Left lung (tissue), 10 donors: Measurements from ENCODE around the gene FAM9C. TPM values are rescaled to one million over a fixed set of nuclear protein-coding genes. Genes with fewer than 3 reads are reported as not detected.
"Not testable (repeated sequence)": the region's sequence is repeated elsewhere in the genome, so short reads cannot be mapped to it uniquely, and the experiment has no call there.

Experiments
- ATAC-seq: fragments of 200-7000 bp; cut with Tn5 transposase; one replicate; pipeline ENCODE4 v1.9.1; 2020; ENCODE audit warnings: moderate library complexity
- DNase-seq, 4 donors: peaks; one replicate each; pipeline ENCODE4 v3.0.0-alpha.2; 2013 to 2020
- H3K27ac ChIP-seq, 2 donors: fragments of 200-600 bp; sonication (generic) in 1 of 2; one replicate each; pipeline versions ENCODE4 v1.5.0 to v1.8.0; 2020 to 2021
- H3K27me3 ChIP-seq, 2 donors: fragments of 200-600 bp; sonication (generic) in 1 of 2; one replicate each; pipeline versions ENCODE4 v1.5.0 to v1.8.0; 2020 to 2021
- H3K36me3 ChIP-seq, 2 donors: fragments of 200-600 bp; sonication (generic) in 1 of 2; one replicate each; pipeline versions ENCODE4 v1.5.0 to v1.8.0; 2020 to 2021
- H3K4me1 ChIP-seq, 2 donors: fragments of 200-600 bp; one replicate each; pipeline ENCODE4 v1.8.0; 2021
- H3K4me3 ChIP-seq, 2 donors: fragments of 200-600 bp; sonication (generic) in 1 of 2; one replicate each; pipeline versions ENCODE4 v1.5.0 to v1.8.0; 2020 to 2021; ENCODE audit warnings: mild to moderate bottlenecking in 1 of 2
- H3K9me3 ChIP-seq, 2 donors: fragments of 200-600 bp; sonication (generic) in 1 of 2; one replicate each; pipeline versions ENCODE4 v1.5.0 to v1.8.0; 2020 to 2021
- intact Hi-C, 2 donors: fragments of 100-400 bp; cut with DNase I; formaldehyde crosslinking; loops; one replicate each; pipeline versions ENCODE4 v1.11.2 to v1.14.2; 2022
- polyA plus RNA-seq, 6 donors: library from polyadenylated mRNA; unstranded; fragments of 120-200 nt; gene quantifications; one replicate each; pipeline ENCODE4 v1.2.1, GENCODE V29; 2013; ENCODE audit not compliant: insufficient read length in 6 of 6
- total RNA-seq, 2 donors: library from RNA; stranded (reverse); fragmentation: NEBNext Ultra II Directional; extraction: Animal tissue kit (Norgen Biotek cat#: 25700); gene quantifications; one replicate each; pipeline ENCODE4 v1.2.1, GENCODE V29; 2021
- TF ChIP-seq, protein P1 (sequence below), 2 donors: fragments of 200-600 bp; sonication (generic) in 1 of 2; IDR thresholded peaks; one replicate each; pipeline versions ENCODE4 v1.5.0 to v1.8.0; 2021; ENCODE audit warnings: antibody characterized with exemption in 2 of 2
- donor health status: DM: no; HTN: yes; CAD: no.
- donor health status: DM: no; HTN: no; CAD: no.

The FAM9C gene
- total and polyA plus RNA-seq, 8 donors = 0.11 to 0.77 (median 0.21) TPM; not detected in 2

DNA sequence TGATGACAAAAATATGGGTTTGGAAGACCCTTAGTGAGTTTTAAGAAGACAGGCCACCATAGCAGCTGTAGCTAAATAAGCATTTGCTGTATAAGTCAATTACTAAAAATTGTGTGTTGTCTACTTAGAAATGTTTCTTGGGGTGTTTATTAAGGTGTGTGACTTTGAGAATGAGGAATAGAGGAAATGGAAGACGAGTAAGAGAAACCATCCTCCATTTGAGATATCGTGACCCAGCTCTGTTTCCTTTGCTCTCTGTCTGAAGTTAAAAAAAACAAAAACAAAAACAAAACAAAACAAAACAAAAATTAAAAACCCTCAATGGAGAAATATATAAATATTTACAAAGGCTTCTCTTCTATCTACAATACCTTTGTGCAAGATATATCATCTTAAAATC lies 41.7 kb upstream of the FAM9C start:
- no peak overlapping the region for H3K4me3 ChIP-seq
- ATAC-seq = no peak
- intact Hi-C loops = no loop called here
- TF ChIP-seq, protein P1, sequence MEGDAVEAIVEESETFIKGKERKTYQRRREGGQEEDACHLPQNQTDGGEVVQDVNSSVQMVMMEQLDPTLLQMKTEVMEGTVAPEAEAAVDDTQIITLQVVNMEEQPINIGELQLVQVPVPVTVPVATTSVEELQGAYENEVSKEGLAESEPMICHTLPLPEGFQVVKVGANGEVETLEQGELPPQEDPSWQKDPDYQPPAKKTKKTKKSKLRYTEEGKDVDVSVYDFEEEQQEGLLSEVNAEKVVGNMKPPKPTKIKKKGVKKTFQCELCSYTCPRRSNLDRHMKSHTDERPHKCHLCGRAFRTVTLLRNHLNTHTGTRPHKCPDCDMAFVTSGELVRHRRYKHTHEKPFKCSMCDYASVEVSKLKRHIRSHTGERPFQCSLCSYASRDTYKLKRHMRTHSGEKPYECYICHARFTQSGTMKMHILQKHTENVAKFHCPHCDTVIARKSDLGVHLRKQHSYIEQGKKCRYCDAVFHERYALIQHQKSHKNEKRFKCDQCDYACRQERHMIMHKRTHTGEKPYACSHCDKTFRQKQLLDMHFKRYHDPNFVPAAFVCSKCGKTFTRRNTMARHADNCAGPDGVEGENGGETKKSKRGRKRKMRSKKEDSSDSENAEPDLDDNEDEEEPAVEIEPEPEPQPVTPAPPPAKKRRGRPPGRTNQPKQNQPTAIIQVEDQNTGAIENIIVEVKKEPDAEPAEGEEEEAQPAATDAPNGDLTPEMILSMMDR (IDR thresholded peaks at IDR 0.05) = no peak
- no peaks in the 10 kb centered on the region for H3K36me3 ChIP-seq
- H3K4me1 ChIP-seq = peaks cover 7 to 61% of the 10 kb centered on the region in 2 donors
- H3K9me3 ChIP-seq = no peaks in the 10 kb centered on the region
- H3K27me3 ChIP-seq = no peaks in the 10 kb centered on the region
- peak overlapping the region in 1 of 2 donors; percentile 87 for H3K27ac ChIP-seq
- no peak for DNase-seq

DNA sequence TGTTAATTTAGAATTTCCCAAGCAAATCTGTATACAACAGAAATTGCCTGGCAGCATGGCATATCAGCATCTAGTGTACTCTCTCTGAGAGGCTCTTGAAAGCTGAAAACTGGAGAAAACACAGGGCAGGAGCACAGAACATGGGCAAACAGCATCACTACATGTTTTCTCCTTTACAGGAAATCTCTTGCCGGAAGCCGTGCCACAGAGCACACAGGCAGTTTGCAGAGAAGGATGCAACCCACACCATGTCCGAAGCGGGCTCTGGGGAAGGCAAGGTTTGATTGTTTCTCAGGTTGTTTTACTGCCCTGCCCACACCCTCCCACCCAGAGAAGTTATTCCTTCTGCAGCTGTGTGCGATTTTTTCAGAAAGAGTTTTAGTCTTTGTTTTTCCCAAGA lies 41.1 kb upstream of the FAM9C start:
- Histone ChIP-seq H3K36me3 (no peaks in the 10 kb centered on the region), H3K27me3 (no peaks in the 10 kb centered on the region), H3K9me3 (no peaks in the 10 kb centered on the region), H3K27ac (peak overlapping the region in 1 of 2 donors; percentile 87), H3K4me1 (peaks cover 7 to 61% of the 10 kb centered on the region in 2 donors), H3K4me3 (no peak overlapping the region)
- ATAC-seq (no peak), DNase-seq (no peak)
- TF ChIP-seq, protein P1 (IDR thresholded peaks at IDR 0.05) = no peak
- intact Hi-C loops = no loop called here

DNA sequence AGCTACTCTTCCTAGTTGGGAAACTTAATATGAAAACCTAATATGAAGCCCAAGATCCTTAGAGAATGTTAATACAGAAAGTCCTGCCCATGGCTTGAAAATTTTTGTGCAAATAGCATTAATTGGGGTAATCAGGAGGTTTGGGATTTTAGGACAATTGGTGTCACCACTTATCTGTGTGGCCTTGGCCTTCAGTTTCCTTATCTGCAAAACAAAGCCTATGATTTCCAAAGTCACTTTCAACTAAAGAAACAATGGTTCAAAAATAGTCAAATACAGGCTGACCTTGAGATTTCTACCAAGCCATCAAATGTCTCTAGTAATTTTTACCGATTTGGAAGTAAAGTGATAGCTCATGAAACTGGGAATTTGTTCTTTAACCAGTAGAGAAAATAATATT lies 40.2 kb upstream of the FAM9C start:
- no peaks in the 10 kb centered on the region for H3K36me3 ChIP-seq
- H3K27ac ChIP-seq = no peak overlapping the region
- no peaks in the 10 kb centered on the region for H3K27me3 ChIP-seq
- H3K9me3 ChIP-seq = no peaks in the 10 kb centered on the region
- TF ChIP-seq, protein P1 (IDR thresholded peaks at IDR 0.05) = no peak
- intact Hi-C loops = no loop called here
- no peak for ATAC-seq
- DNase-seq = no peak
- H3K4me1 ChIP-seq = peaks cover 7 to 59% of the 10 kb centered on the region in 2 donors
- H3K4me3 ChIP-seq = no peak overlapping the region

DNA sequence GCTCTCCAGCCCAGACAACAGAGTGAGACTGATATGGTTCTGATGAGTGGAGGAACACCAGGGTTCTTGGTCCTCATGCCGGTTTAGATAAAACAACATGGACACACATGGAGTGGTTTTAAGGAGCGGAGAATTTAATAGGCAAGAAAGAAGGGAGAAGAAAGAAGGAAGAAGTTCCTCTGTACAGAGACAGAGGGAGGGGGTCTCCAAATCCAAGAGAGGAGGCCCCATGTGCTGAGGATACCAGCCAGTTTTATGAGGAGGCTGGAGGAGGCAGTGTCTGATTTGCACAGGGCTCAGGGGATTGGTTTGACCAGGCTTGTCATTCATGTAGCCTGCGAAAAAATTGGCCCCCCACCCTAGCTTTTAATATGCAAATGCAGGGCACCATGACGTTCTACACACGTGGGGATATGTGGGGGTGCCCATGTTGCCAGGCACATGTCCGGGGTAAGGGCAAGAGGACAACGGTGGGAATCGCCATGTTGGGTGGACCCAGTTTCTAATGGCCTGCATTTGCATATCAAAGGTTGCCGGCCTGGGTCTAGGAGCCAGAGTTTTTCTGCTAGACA lies 39.4 kb upstream of the FAM9C start:
- Histone ChIP-seq H3K27ac (peak overlapping the region in 1 of 2 donors; percentile 80), H3K4me1 (peaks cover 7 to 64% of the 10 kb centered on the region in 2 donors)
- H3K9me3 ChIP-seq, intact Hi-C loops, DNase-seq, ATAC-seq, H3K36me3 ChIP-seq, H3K27me3 ChIP-seq, H3K4me3 ChIP-seq: not testable (repeated sequence)

DNA sequence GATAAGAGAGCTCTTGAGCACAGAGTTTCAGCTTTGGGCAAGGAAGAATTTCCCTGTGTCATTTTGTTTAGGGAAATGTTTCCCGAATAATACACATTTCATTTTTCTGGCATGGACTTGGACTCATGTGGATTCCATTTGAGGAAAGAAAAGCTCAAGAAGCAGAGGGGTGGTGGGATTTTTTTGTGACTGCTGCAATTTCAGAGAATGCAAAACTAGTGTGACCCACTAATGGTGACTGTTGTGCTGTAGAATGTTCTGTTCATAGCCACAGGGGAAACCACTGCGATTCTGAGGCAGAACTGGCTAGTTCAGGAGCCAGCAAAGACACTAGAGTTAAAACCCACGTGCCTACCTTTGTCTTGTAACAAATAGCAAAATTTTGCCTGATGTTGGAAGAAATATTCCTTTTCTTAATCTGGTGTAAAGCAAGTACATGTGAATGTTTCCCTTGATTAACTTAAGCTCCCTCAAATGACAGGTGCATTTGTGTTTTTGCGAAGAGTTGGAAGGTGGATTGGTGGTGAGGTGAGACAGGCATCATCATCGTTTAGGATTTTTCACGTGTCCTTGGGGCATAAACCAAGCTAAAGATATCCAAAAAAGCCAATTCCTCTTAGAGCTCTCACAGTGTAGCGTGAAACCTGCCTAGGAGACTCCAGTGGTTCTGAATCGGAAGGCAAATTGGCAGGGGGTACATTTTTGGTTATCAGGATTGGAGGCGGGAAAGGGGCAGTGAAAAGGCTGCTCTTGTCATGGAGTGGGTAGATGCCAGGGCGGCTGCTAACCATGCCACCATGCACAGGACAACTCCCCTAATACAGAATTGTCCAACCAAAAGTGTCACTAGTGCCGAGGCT lies 38.0 kb upstream of the FAM9C start:
- Histone ChIP-seq H3K27me3 (no peaks in the 10 kb centered on the region), H3K36me3 (no peaks in the 10 kb centered on the region), H3K9me3 (no peaks in the 10 kb centered on the region), H3K27ac (peak overlapping the region; percentile 53 to 80), H3K4me1 (peaks cover 7 to 65% of the 10 kb centered on the region in 2 donors), H3K4me3 (no peak overlapping the region)
- intact Hi-C loops = no loop called here
- ATAC-seq = no peak
- DNase-seq = no peak
- TF ChIP-seq, protein P1 (IDR thresholded peaks at IDR 0.05) = no peak
